Activated CD8-positive, alpha-beta memory T cell treated with anti-CD3 and anti-CD28 coated beads, Interleukin-2, amount 50 U/mL, for 4 hours (primary cell): ENCODE results near the gene LPP.

Experiments
- DNase-seq: peaks from one replicate; pipeline ENCODE4 v3.0.0-alpha.2; 2020

The LPP gene

GRCh38 chr3:188198760-188199327 lies 44.9 kb downstream of the LPP start:
- DNase-seq = no peak

DNA sequence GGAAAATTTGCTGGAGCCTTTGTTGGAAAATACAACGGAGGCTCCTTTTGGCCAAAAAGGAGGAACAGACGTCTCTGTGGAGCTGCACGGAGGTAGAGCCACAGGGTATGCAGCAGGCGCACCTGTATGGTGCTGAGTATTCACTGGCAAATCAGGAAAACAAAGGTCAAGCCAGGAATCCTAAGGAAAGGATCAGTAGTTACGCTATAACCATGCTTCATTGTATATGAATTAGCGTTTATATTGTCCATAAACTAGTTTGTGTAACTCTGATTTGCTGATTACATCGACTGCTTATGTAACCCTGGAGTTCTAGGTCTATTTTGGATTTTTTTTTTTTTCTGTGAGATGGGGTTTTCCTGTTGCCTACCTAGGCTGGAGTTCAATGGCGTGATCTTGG lies 45.4 kb downstream of the LPP start:
- DNase-seq = no peak

GRCh38 chr3:188200481-188200880 lies 46.5 kb downstream of the LPP start:
- no peak for DNase-seq

DNA sequence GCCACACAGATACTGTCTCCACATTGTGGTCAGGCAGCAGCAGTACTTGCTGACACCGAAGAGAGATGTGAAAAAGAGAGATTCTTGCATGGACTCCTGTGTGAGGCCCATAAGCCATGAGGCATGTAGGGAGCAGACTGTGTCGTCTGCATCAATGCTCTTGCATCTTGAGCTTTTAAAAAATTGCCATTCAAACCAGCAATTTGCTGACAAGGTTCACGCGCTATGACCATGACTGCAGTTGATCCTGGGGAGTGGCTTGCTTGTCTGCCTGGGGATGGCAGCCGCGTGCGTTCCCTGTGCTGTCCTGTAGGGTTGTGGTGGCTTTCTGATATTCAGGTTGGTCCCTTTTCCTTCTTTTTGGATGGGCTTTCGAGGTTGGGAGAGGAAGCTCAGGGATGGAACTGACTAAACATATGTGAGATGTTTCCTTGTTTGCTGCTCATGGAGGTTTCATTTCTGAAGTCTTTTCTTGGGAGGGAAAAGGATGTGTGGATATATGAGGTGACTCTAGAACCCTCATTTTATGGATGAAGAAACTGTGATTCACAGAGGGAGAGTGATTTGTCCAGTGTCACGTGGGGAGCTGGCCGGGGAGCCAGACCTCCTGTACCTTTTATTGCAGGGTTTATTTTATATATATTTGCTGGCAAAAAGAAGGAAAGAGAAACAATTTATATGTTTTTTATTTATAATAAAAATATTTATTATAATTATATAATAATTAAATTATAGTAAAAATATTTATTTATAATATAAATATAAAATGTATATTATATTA lies 48.6 kb downstream of the LPP start:
- DNase-seq = no peak

GRCh38 chr3:188204526-188204925 lies 50.6 kb downstream of the LPP start:
- DNase-seq = no peak

DNA sequence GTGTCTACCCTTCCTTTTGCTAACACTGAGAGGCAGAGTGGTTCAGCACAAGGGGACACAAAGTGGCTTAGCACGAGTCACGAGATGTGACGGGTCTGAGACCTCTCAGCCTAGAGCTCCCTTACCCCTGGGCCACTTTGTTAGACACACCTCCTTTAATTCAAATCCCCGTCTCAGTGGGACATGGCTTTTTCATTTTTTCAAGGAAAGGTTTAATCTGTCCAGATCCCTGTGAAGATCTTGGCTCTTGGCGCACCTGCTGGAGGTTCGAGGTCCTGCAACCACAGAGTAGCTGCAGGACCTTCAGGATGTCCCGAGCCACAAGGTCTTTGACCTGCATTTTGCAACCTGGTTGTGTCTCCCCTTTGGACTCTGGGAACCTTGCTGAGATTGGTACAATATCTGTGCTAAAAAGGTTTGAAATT lies 52.0 kb downstream of the LPP start:
- no peak for DNase-seq

GRCh38 chr3:188206787-188207186 lies 52.8 kb downstream of the LPP start:
- DNase-seq = no peak

DNA sequence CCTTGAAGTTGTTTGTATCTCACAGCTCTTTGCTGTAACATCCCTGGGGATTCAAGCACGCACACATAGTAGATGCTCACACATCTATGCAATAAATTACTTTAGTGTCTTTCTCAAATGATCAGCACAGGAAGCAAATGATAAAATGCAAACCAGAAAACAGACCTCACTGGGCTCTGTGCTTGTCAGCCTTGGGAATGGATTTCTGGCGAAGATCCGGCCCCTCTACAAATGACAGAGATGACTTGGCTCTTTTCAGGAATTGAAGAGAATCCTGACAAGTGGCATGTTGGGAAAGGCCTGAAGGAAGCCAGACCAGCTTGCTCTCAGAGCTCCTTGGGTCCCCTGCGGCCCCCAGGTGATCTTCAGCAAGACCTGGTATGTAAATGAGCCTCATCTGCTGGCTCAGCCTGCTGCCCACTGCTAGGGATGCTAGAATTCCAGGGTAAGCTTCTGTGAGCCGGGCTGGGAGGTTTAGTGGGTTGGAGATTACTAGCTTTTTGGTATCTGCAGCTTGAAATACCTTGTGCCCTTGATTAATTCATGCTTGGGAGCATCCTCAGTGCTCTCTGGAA lies 54.1 kb downstream of the LPP start:
- DNase-seq = no peak

GRCh38 chr3:188208516-188208981 lies 54.6 kb downstream of the LPP start:
- DNase-seq = no peak

GRCh38 chr3:188209034-188209433 lies 55.1 kb downstream of the LPP start:
- DNase-seq = no peak

DNA sequence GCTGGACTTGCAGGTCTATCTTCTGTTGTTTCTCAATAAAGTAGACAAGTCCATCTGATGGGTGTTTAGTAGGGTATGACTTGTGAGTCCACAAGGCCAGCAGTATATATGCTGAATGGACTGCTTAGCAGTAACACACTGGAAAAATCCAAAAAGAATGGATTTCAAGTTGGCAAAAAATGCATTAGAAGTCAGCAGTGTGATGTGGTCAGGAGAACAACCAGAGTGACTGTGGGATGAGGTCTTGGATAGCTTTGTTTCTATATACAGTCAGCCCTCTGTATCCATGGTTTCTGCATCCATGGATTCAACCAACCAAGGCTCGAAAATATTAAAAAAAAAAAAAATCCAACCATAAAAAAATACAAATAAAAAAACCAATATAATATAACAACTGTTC lies 55.8 kb downstream of the LPP start:
- DNase-seq = no peak

- DNase-seq = no peak
Observed at GRCh38 chr3:188211476-188211875, 57.5 kb downstream of the LPP start.

DNA sequence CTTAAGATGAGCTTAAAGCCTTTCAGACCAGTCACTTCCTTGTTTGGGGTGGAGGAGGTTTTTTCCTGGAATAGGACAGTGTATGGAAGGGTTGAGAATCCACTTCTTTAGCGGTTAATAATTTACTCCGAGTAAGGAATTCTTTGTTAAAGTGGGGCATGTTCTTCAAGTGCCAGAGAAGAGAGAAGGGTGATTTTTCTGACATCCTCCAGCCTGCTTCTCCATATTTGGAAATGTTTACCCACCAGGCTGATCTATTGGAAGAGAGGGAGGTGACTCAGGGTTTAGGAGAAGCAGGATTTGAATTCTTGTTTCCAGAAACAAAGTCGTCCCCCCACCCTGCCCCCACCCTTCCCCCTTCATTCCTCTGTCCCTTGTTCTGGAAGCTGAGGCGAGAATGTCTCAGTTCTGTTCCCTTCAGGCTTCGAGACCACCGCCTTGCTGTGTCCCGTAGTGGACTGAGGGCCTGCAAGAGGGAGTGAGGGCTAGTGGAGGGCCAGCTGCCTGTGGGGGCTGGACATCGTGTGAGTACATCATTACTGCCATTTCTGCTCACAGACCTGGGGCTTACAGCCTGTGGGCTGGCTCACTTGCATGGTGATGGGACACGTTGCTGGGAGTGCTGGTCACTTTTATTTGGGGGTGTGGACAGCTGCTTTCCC lies 58.5 kb downstream of the LPP start:
- DNase-seq = no peak

- DNase-seq = no peak
Observed at GRCh38 chr3:188214442-188214841, 60.5 kb downstream of the LPP start.

- DNase-seq = no peak
Observed at GRCh38 chr3:188215129-188215528, 61.2 kb downstream of the LPP start.

DNA sequence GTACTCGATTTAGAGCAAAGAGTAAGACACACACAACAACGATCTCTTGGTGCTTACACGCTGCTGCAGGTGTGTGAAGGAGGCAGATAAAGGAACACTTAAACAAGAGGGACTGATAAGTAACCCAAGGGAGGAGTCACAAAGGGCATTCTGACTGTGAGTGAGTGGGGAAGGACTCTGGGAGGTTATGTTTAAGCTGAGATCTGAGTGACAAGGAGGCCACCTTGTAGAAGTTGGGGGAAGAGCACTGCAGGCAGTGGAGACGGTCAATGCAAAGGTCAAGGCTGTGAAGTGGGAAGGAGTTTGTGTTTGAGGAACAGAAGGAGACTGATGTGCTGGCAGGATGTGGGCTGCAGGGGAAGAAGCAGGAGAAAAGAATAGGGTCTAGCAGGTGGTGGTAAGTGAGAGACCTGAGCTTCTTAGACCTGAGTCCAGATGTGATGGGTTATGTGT lies 63.1 kb downstream of the LPP start:
- DNase-seq = no peak

DNA sequence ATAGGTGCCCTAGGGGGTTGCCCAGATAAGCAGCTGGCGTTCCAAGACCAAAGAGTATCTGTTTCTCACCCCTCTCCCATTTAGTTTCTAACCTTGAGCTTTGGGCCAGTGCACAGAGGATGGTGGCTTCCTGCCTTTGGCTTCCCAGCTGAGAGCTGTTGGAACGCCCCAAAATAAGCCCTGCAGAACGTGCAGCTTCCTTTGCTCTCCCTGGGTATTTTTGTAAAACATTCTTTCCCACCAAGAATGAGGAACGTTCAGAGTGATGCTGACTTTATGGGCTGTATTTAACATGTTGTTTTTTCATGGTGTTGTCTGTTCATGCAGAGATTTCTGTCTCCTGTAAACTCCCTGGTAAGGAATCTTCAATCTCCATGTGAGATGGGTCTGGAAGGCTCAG lies 63.8 kb downstream of the LPP start:
- no peak for DNase-seq

DNA sequence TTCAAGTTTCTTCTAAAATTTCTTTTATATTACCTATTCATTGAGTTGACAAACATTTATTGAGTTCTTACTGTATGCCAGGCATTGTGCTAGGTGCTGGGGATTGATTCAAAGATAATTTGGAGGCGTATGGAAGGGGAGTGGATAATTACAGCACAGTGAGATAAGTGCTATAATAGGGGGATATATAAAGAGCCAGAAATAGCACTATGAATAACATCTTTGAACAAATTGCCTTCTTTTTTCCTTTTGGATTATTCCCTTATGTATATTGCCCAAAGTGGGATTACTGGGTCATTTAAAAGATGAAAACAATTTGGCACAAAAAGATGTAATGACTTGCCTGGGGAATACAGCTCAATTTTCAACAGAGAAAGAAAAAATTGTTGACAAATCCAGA lies 64.6 kb downstream of the LPP start:
- DNase-seq = no peak

DNA sequence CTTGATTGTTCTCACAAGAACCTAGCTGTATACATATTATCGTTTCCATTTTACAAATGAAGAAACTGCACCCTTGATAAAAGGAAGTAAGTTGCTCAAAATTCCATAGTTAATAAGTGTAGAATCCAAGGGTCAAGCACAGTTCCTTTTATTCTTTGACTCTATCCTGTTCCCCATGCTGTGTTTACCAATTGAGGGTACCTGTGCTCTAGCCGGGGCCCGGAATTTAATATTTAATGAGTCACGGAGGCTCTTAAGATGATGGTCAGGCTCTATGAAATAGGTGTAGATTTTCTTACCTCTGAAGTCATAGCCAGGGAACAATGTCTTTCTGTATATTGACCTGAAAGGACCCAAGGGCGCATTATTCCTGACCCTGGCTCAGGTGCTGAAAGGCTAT lies 65.2 kb downstream of the LPP start:
- DNase-seq = no peak

GRCh38 chr3:188220097-188220788 lies 66.3 kb downstream of the LPP start:
- DNase-seq = no peak

- DNase-seq = no peak
Observed at GRCh38 chr3:188220988-188221818, 67.2 kb downstream of the LPP start.

DNA sequence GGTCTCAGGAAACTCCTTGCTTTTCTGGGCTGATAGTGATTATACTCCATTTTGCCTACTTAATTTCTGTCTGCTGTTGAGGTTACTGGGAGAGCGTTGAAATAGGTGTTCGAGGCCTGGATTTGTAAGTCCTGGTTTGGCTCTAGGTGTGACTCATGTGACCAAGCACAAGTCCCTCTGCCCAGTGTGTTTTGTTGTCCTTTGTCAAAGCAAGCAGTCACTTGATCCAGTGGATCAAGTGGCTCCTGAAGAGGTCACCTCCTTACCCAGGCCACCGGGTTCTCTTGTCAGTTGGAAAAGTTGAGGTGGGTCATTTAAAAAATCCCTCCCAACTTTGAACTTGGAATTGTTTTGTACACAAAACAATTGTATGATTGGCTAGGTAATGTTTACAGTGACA lies 70.0 kb downstream of the LPP start:
- DNase-seq = no peak
